K562 (cell line): ENCODE data around the gene ZNHIT2. TPM values are rescaled to one million over a fixed set of nuclear protein-coding genes. Genes with fewer than 3 reads are reported as not detected.

Experiments used
- ATF7 ChIP-seq: fragments of 450-650 bp; IDR thresholded peaks from 2 replicates; pipeline ENCODE4 v1.7.1; 2014; ENCODE audit warnings: mild to moderate bottlenecking, moderate library complexity
- CEBPB ChIP-seq: fragments of 450-650 bp; IDR thresholded peaks from 2 replicates; pipeline ENCODE4 v1.6.1; 2016; ENCODE audit warnings: missing genetic modification characterization, missing compliant biosample characterization
- E2F3 ChIP-seq: fragments of 250-450 bp; sonication (Bioruptor Pico); IDR thresholded peaks from 2 replicates; pipeline ENCODE4 v1.4.0; 2020; ENCODE audit warnings: mild to moderate bottlenecking
- EZH2 ChIP-seq: IDR thresholded peaks from 2 replicates; pipeline ENCODE4 v1.6.1; 2012; ENCODE audit warnings: low read depth, mild to moderate bottlenecking, inconsistent platforms, low read length, borderline replicate concordance
- FOXP1 ChIP-seq: sonication (generic); formaldehyde crosslinking; IDR thresholded peaks from 2 replicates; pipeline ENCODE4 v1.8.0; 2022; ENCODE audit warnings: mild to moderate bottlenecking, missing genetic modification reagents
- FUS ChIP-seq: fragments of 200-400 bp; formaldehyde crosslinking; optimal IDR thresholded peaks from 2 replicates; pipeline ENCODE3; 2017; ENCODE audit warnings: low read depth, low read length
- GABPA ChIP-seq: fragments of 200-800 bp; sonication (Bioruptor generic); conservative IDR thresholded peaks from 2 replicates; pipeline ENCODE4 v1.6.1; 2016; ENCODE audit warnings: low read depth, missing genetic modification characterization, missing compliant biosample characterization
- HDAC1 ChIP-seq, 2 experiments: fragments of 450-650 bp; IDR thresholded peaks; 2 replicates each; pipeline ENCODE4 v1.6.1; 2016 to 2017; ENCODE audit warnings: inconsistent platforms in 1 of 2, mild to moderate bottlenecking in 1 of 2, moderate library complexity in 1 of 2
- MBD1 ChIP-seq: fragments of 250-450 bp; sonication (Bioruptor Pico); IDR thresholded peaks from 2 replicates; pipeline ENCODE4 v1.8.0; 2022; ENCODE audit warnings: inconsistent platforms
- NCOA1 ChIP-seq: fragments of 450-650 bp; IDR thresholded peaks from 2 replicates; pipeline ENCODE4 v1.6.1; 2016; ENCODE audit warnings: low read depth
- NCOA4 ChIP-seq: fragments of 450-650 bp; IDR thresholded peaks from 2 replicates; pipeline ENCODE4 v1.6.1; 2018; ENCODE audit warnings: mild to moderate bottlenecking; ENCODE audit not compliant: partially characterized antibody
- NR0B1 ChIP-seq: fragments of 450-650 bp; IDR thresholded peaks from one replicate; pipeline ENCODE4 v1.6.1; 2018; ENCODE audit warnings: mild to moderate bottlenecking, moderate library complexity; ENCODE audit not compliant: partially characterized antibody
- NUFIP1 ChIP-seq: fragments of 450-650 bp; IDR thresholded peaks from 2 replicates; pipeline ENCODE4 v1.6.1; 2018; ENCODE audit not compliant: partially characterized antibody
- POLR2AphosphoS2 ChIP-seq: IDR thresholded peaks from 2 replicates; pipeline ENCODE4 v1.6.1; 2012; ENCODE audit warnings: low read length, improper control_type of control experiment
- PRPF4 ChIP-seq: fragments of 200-400 bp; formaldehyde crosslinking; IDR thresholded peaks from one replicate; pipeline ENCODE4 v1.6.1; 2017; ENCODE audit warnings: low read length, low read depth, mild to moderate bottlenecking; ENCODE audit not compliant: insufficient read depth, poor library complexity, severe bottlenecking
- RBM34 ChIP-seq: fragments of 200-400 bp; formaldehyde crosslinking; IDR thresholded peaks from 2 replicates; pipeline ENCODE4 v1.6.1; 2018; ENCODE audit warnings: low read length, borderline replicate concordance; ENCODE audit not compliant: insufficient read depth
- SETDB1 ChIP-seq: IDR thresholded peaks from one replicate; pipeline ENCODE4 v1.6.1; 2012; ENCODE audit warnings: low read length, control low read depth, inconsistent platforms
- STAT5A ChIP-seq: IDR thresholded peaks from 2 replicates; pipeline ENCODE4 v1.6.1; 2012; ENCODE audit warnings: low read length, inconsistent platforms, borderline replicate concordance
- TEAD2 ChIP-seq: fragments of 450-650 bp; IDR thresholded peaks from 2 replicates; pipeline ENCODE4 v1.6.1; 2016; ENCODE audit warnings: missing genetic modification characterization, control low read depth, missing compliant biosample characterization
- USF2 ChIP-seq: sonication (generic); formaldehyde crosslinking; IDR thresholded peaks from 2 replicates; pipeline ENCODE4 v1.5.0; 2020; ENCODE audit warnings: missing genetic modification reagents
- ZNF354B ChIP-seq: fragments of 250-450 bp; sonication (Bioruptor Pico); IDR thresholded peaks from 2 replicates; pipeline ENCODE4 v1.4.0; 2020
- ZNF395 ChIP-seq: fragments of 200-800 bp; sonication (Bioruptor generic); IDR thresholded peaks from 2 replicates; pipeline ENCODE4 v1.6.1; 2017; ENCODE audit warnings: missing genetic modification characterization, missing compliant biosample characterization
- ZNF561 ChIP-seq: fragments of 450-650 bp; formaldehyde crosslinking; conservative IDR thresholded peaks from 2 replicates; pipeline ENCODE4 v1.4.0; 2020; ENCODE audit warnings: mild to moderate bottlenecking, moderate library complexity
- ZNF707 ChIP-seq: fragments of 250-450 bp; sonication (Bioruptor Pico); conservative IDR thresholded peaks from 2 replicates; pipeline ENCODE4 v1.8.0; 2022; ENCODE audit warnings: inconsistent platforms, mild to moderate bottlenecking, moderate library complexity
- ZNF75A ChIP-seq: fragments of 450-650 bp; formaldehyde crosslinking; IDR thresholded peaks from 2 replicates; pipeline ENCODE4 v1.4.0; 2020; ENCODE audit warnings: mild to moderate bottlenecking
- polyA plus RNA-seq, 8 experiments: library from polyadenylated mRNA; depleted of rRNA in 4 of 8; stranded (reverse) in 5 of 8; unstranded in 3 of 8; fragments of >200 nt; fragmentation: Nextera tagmentation in 2 of 8; fragmentation: Illumina TruSeq in 1 of 8; extraction: Ambion mirVana in 2 of 8; extraction: Trizol in 1 of 8; gene quantifications; 2 replicates each; pipeline versions ENCODE4 v1.2.1 to v1.2.3, GENCODE V29; 2011 to 2014; ENCODE audit warnings: inconsistent platforms in 1 of 8, missing spikeins in 1 of 8
- total RNA-seq, 7 experiments: library from RNA; depleted of rRNA in 6 of 7; stranded (reverse); fragments of >200 nt in 6 of 7; fragmentation: Illumina TruSeq in 2 of 7; extraction: Trizol in 2 of 7; gene quantifications; 2 replicates each; pipeline versions ENCODE4 v1.2.1 to v1.2.3, GENCODE V29; 2011 to 2021; ENCODE audit warnings: low replicate concordance in 1 of 7

ZNHIT2 gene
- total and polyA plus RNA-seq, 9 of the 15 experiments (the other 6 are each of a cell fraction or from before 2014, with no cell fraction given), result 0.08 to 39.0 (median 2.5) TPM

GRCh38 chr11:65121447-65121864 lies 4.0 kb upstream of the ZNHIT2 start (continued):
- TF ChIP-seq NUFIP1, result no peak
- TF ChIP-seq GABPA (tag), result peak; percentile 49
- no peak for TF ChIP-seq ZNF395 (CRISPR knock-in tag)
- TF ChIP-seq USF2, result no peak
- TF ChIP-seq FUS, result no peak
- TF ChIP-seq ZNF354B (CRISPR knock-in tag), result no peak
- TF ChIP-seq EZH2, result no peak
- no peak for TF ChIP-seq NR0B1
- no peak for TF ChIP-seq TEAD2
- no peak for TF ChIP-seq PRPF4
- no peak for TF ChIP-seq STAT5A
- no peak for TF ChIP-seq POLR2AphosphoS2
- no peak for TF ChIP-seq CEBPB
- no peak for TF ChIP-seq ZNF561
- no peak for TF ChIP-seq E2F3 (CRISPR knock-in tag)
- TF ChIP-seq NCOA1, result no peak
- peak; percentile 80; the same call in 1 of the 2 replicates for TF ChIP-seq FOXP1 (CRISPR knock-in tag)
- TF ChIP-seq HDAC1 (IDR thresholded peaks at IDR 0.05), result no peak; a peak in 1 of 4 replicates
- no peak for TF ChIP-seq ZNF75A (CRISPR knock-in tag)
- TF ChIP-seq ATF7, result no peak
- TF ChIP-seq ZNF707 (CRISPR knock-in tag), result no peak
- no peak for TF ChIP-seq RBM34
- TF ChIP-seq NCOA4, result no peak
- no peak for TF ChIP-seq SETDB1
- TF ChIP-seq MBD1 (CRISPR knock-in tag), result no peak
